Colonic mucosa (tissue), 4 donors: ENCODE results near the gene BPTF. TPM values are rescaled to one million over a fixed set of nuclear protein-coding genes. Genes with fewer than 3 reads are reported as not detected.
"Not testable (repeated sequence)": the region's sequence is repeated elsewhere in the genome, so short reads cannot be mapped to it uniquely, and the experiment has no call there.

Source experiments
- DNase-seq: peaks from one replicate; pipeline ENCODE4 v3.0.0-alpha.2; 2020
- H3K27ac ChIP-seq: fragments of 200-600 bp; one replicate; pipeline ENCODE4 v1.8.0; 2021
- H3K27me3 ChIP-seq: fragments of 200-600 bp; one replicate; pipeline ENCODE4 v1.8.0; 2021
- H3K36me3 ChIP-seq: fragments of 200-600 bp; one replicate; pipeline ENCODE4 v1.8.0; 2021
- H3K4me1 ChIP-seq: fragments of 200-600 bp; one replicate; pipeline ENCODE4 v1.8.0; 2021; ENCODE audit warnings: mild to moderate bottlenecking
- H3K4me3 ChIP-seq: fragments of 200-600 bp; one replicate; pipeline ENCODE4 v1.8.0; 2021
- H3K9ac ChIP-seq, 2 donors: one replicate each; pipeline ENCODE4 v1.7.0; 2013; ENCODE audit warnings: control low read depth in 2 of 2, low read depth in 2 of 2, low read length in 2 of 2
- H3K9me3 ChIP-seq: fragments of 200-600 bp; one replicate; pipeline ENCODE4 v1.8.0; 2021
- intact Hi-C: fragments of 100-400 bp; cut with DNase I; formaldehyde crosslinking; loops from one replicate; pipeline ENCODE4 v1.14.1; 2022
- total RNA-seq, 2 donors: library from RNA; stranded (reverse); fragmentation: NEBNext Ultra II Directional in 1 of 2; extraction: Animal tissue kit (Norgen Biotek cat#: 25700) in 1 of 2; gene quantifications; one replicate each; pipeline ENCODE4 v1.2.1, GENCODE V29; 2021
- TF ChIP-seq, protein P1 (sequence below): fragments of 200-600 bp; IDR thresholded peaks from one replicate; pipeline ENCODE4 v1.8.0; 2022; ENCODE audit warnings: antibody characterized with exemption, mild to moderate bottlenecking
- donor health status: healthy.
- donor health status: DM: no; HTN: no; CAD: no.
- donor health status: DM: no; HTN: no; CAD: no.

Gene BPTF
- total RNA-seq, 2 donors from 2014 or later, result 61.3 to 77.9 TPM

DNA sequence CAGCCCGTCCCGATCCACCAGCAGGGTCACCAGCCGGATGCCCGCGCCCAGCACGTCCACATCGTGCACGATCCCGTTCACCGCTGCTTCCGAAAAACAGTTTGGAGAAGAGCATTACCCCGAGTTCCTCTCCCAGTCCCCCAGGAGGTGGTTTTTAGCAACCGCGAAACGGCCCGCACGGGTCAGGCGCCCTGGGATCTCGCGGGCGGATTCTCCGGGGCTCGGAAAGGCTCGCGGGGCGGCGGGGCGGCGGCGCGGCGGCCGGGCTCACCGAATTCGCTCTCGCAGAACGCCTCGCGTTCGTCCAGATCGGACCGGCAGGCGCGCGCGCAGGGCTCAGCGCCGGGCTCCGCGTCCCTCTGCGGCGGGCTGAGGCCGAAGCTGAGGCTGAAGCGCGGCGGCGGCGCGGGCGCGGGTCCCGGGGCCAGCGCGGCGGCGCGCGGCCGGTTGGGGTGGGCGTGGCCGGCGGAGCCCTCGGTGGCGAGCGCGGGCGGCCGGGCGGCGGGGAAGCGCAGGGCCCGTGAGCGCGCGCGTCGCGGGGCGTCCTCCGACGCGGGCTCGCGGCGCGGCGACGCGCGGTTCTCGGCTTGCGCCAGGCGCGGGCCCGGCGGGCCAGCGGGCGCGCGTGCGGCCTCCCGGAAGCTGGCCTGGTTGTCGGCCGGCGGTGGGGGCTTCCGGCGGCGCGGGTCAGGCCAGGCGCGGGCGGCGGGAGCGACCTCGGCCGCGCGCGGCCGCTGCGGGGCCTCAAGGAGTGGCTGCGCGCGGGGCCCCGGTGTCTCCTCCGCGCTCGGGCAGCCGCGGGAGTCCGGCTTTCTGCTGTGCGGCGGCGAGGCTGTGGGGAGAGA is 168.1 kb downstream of the BPTF start:
- intact Hi-C loops, result no loop called here
- peak overlapping the region; percentile 98 for H3K27ac ChIP-seq
- H3K27me3 ChIP-seq, result no peaks in the 10 kb centered on the region
- peak overlapping the region; percentile 55 for H3K4me3 ChIP-seq
- TF ChIP-seq, protein P1, sequence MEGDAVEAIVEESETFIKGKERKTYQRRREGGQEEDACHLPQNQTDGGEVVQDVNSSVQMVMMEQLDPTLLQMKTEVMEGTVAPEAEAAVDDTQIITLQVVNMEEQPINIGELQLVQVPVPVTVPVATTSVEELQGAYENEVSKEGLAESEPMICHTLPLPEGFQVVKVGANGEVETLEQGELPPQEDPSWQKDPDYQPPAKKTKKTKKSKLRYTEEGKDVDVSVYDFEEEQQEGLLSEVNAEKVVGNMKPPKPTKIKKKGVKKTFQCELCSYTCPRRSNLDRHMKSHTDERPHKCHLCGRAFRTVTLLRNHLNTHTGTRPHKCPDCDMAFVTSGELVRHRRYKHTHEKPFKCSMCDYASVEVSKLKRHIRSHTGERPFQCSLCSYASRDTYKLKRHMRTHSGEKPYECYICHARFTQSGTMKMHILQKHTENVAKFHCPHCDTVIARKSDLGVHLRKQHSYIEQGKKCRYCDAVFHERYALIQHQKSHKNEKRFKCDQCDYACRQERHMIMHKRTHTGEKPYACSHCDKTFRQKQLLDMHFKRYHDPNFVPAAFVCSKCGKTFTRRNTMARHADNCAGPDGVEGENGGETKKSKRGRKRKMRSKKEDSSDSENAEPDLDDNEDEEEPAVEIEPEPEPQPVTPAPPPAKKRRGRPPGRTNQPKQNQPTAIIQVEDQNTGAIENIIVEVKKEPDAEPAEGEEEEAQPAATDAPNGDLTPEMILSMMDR, result no peak
- no peaks in the 10 kb centered on the region for H3K9me3 ChIP-seq
- peaks cover 8% of the 10 kb centered on the region for H3K4me1 ChIP-seq
- DNase-seq, result peak; percentile 81
- no peaks in the 10 kb centered on the region for H3K36me3 ChIP-seq
- H3K9ac ChIP-seq, result peak overlapping the region; percentile 35 to 98

DNA sequence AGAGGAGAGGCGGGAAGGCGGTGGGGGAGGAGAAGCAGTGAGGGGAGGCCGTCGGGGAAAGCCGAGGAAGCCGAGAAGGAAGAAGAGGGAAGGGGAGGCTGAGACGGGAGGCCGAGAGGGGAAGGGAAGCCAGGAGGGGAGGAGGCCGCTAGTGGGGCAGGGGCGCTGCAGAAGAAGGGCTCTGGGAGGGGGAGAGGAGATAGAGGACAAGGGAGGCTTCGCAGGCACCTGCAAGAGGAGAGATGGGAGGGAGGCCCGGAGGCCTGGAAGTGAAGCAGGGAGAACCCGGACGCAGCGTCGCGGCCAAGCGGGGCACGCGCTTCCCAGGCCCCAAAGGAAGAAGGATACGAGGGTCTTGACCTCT is 168.7 kb downstream of the BPTF start:
- no peak for DNase-seq
- intact Hi-C loops, result no loop called here
- peak overlapping the region; percentile 85 for H3K27ac ChIP-seq
- no peaks in the 10 kb centered on the region for H3K27me3 ChIP-seq
- H3K36me3 ChIP-seq, result no peaks in the 10 kb centered on the region
- peaks cover 8% of the 10 kb centered on the region for H3K4me1 ChIP-seq
- TF ChIP-seq, protein P1, result no peak
- peak overlapping the region; percentile 59 to 98 for H3K9ac ChIP-seq
- H3K4me3 ChIP-seq, result peak overlapping the region; percentile 53
- H3K9me3 ChIP-seq, result no peaks in the 10 kb centered on the region

DNA sequence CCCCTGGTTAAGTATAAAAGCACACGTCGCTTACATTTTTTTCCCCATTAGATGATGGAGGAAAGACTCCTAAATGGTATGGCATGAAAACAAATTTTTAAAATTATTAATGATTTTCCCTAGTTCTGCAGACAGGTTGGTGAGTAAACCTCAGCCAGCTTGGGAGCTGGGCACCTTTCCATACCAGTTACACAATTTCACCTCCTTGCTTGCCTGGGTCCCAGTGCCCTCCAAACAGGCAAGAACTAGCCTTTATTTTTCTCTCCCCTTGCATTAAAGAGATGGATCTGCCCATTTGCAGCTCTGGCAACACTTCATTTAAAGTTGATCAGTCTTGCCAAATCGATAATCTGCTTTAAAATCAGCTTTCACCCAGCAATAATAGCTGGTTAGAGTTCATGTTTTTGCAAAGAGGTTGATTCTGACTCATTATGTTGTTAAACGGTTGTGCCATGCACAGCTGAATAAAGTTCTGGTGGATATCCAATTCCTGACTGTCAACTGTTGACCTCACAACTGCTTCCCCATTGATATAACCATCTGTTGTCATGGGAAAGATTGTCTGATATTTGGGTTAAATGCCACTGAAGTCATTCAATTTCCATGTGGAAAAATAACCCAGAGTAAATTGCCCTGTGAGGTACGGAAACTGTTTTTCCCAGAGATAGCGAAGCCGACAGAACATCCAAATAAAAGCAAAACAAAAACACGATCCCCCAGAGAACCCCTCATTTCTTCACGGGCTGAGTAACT is 169.7 kb downstream of the BPTF start:
- Histone ChIP-seq H3K4me1 (peaks cover 8% of the 10 kb centered on the region), H3K9ac (peak overlapping the region; percentile 43 to 56), H3K9me3 (no peaks in the 10 kb centered on the region), H3K27ac (no peak overlapping the region), H3K4me3 (peak overlapping the region; percentile 48), H3K27me3 (no peaks in the 10 kb centered on the region), H3K36me3 (no peaks in the 10 kb centered on the region)
- DNase-seq, result peak; percentile 36
- intact Hi-C loops, result no loop called here
- TF ChIP-seq, protein P1, result no peak

DNA sequence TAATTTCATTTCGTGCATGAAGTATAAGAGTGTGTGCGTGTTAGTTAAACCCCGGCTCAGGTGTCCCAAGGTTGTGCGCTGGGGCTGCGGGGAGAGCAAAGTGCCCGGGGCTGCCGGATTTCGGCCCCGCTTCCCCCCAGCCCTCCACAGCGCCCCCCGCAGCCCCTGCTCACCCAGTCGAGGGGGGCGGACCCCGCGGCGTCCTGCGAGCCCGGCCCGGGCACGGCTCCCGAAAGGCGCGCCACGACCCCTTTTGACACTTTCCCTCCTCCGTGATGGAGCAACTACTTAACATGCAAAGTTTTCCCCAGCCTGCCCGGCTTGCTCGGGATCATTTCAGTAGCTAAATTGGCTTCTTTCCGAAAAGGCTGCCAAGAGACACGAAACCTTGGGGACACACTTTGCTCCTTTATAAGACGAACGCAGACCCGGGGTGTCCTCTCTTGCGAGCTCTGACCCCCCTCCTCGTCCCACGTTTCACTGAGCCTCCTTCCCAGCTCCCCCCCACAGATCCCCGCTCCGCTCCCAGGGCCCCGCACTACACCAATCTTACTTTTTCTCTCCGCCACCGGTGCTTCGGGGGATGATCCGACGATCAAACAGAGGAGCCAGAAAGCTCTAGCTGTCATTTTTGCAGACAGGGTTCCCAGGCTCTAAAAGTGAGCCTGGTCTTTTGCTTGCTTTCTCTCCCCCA is 170.4 kb downstream of the BPTF start:
- Histone ChIP-seq H3K4me1 (peaks cover 8% of the 10 kb centered on the region), H3K4me3 (peak overlapping the region; percentile 48), H3K9ac (peak overlapping the region; percentile 43 to 56), H3K9me3 (no peaks in the 10 kb centered on the region), H3K27ac (no peak overlapping the region), H3K27me3 (no peaks in the 10 kb centered on the region), H3K36me3 (no peaks in the 10 kb centered on the region)
- TF ChIP-seq, protein P1, result no peak
- DNase-seq, result peak; percentile 39
- intact Hi-C loops, result no loop called here

DNA sequence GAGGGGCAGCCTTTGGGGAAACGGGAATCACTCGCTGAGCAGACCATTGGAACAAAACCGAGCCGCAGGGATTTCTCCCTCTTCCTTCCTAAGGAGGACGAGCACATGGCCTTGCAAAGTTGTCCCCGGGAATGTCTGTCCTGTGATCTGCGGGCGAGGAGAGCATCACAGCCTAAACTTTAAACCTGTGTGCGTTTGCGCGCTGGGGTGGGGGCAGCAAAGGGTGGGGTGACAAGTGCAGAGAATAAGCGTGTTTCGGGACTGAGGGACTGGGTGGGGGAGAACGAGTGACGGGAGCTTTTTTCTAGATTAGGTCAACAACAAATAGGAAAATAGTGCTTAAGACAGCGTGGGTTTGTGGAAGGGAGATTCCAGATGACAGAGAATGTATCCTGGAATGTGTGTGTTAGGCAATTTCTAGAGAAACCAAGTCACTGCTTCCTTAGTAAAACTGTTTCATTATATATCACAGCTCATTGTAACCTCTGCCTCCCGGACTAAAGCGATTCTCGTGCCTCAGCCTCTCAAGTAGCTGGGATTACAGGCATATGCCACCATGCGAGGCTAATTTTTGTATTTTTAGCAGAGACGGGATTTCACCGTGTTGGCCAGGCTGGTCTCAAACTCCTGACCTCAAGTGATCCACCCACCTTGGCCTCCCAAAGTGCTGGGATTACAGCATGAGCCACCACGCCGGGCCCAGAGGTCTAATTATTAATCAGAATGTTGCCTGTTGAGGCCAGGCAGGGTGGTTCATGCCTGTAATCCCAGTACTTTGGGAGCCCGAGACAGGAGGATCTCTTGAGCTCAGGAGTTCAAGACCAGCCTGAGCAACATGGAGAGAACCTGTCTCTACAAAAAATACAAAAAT is 171.2 kb downstream of the BPTF start, which contains the start of gene C17orf58:
TSS of gene C17orf58 (minus strand) at position 169 of the 871 bp plus-strand sequence. CDS start 271 bp downstream, outside the sequence.
- peak within 1 kb of the TSS; percentile 43 to 56 for H3K9ac ChIP-seq
- H3K4me1 ChIP-seq, intact Hi-C loops, H3K36me3 ChIP-seq, H3K27ac ChIP-seq, H3K27me3 ChIP-seq, H3K9me3 ChIP-seq, DNase-seq: not testable (repeated sequence)
- H3K4me3 ChIP-seq, result peak within 1 kb of the TSS; percentile 48
